Skeletal muscle tissue (tissue), 4 donors: ENCODE data around the gene RNGTT. TPM values are rescaled to one million over a fixed set of nuclear protein-coding genes. Genes with fewer than 3 reads are reported as not detected.
A peak's percentile ranks its signal among the peaks of the same experiment; 100 is the strongest.
"Not testable (repeated sequence)": the region's sequence is repeated elsewhere in the genome, so short reads cannot be mapped to it uniquely, and the experiment has no call there.

Experiments
- H3K27ac ChIP-seq: one replicate; pipeline ENCODE4 v1.7.0; 2013; ENCODE audit warnings: mild to moderate bottlenecking, low read depth, low read length, inconsistent platforms
- H3K27me3 ChIP-seq, 3 donors: one replicate each; pipeline ENCODE4 v1.7.0; 2013; ENCODE audit warnings: low read length in 3 of 3; ENCODE audit not compliant: control insufficient read depth in 3 of 3, insufficient read depth in 3 of 3
- H3K36me3 ChIP-seq, 3 donors: one replicate each; pipeline ENCODE4 v1.7.0; 2013; ENCODE audit warnings: low read length in 3 of 3; ENCODE audit not compliant: control insufficient read depth in 3 of 3, insufficient read depth in 3 of 3
- H3K4me1 ChIP-seq, 3 donors: one replicate each; pipeline ENCODE4 v1.7.0; 2013; ENCODE audit warnings: low read length in 3 of 3, mild to moderate bottlenecking in 3 of 3; ENCODE audit not compliant: control insufficient read depth in 3 of 3, insufficient read depth in 3 of 3
- H3K4me3 ChIP-seq, 3 donors: one replicate each; pipeline ENCODE4 v1.7.0; 2013; ENCODE audit warnings: low read length in 3 of 3
- H3K9ac ChIP-seq, 3 donors: one replicate each; pipeline ENCODE4 v1.7.0; 2013; ENCODE audit warnings: low read length in 3 of 3, mild to moderate bottlenecking in 3 of 3, moderate library complexity in 2 of 3, low read depth in 1 of 3
- H3K9me3 ChIP-seq, 3 donors: one replicate each; pipeline ENCODE4 v1.7.0; 2013; ENCODE audit warnings: low read length in 3 of 3; ENCODE audit not compliant: control insufficient read depth in 3 of 3
- total RNA-seq: library from RNA; depleted of rRNA; stranded (reverse); fragments of >200 nt; gene quantifications from one replicate; pipeline ENCODE4 v1.2.3, GENCODE V29; 2014
- donor health status: Osteomylitis.

Gene RNGTT
- total RNA-seq, 1 donor from 2014 or later, result 19.3 TPM

DNA sequence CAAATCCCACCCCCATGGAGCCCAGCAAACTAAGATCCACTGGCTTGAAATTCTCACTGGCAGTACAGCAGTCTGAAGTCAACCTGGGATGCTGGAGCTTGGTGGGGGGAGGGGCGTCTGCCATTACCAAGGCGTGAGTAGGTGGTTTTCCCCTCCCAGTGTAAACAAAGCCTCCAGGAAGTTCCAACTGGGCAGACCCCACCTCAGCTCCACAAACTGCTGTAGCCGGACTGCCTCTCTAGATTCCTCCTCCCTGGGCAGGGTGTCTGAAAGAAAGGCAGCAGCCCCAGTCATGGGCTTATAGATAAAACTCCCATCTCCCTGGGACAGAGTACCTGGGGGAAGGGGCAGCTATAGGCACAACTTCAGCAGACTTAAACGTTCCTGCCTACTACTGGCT, 135.8 kb downstream of the RNGTT start:
- H3K27me3 ChIP-seq, H3K36me3 ChIP-seq, H3K9ac ChIP-seq, H3K4me1 ChIP-seq, H3K27ac ChIP-seq, H3K9me3 ChIP-seq, H3K4me3 ChIP-seq: not testable (repeated sequence)

DNA sequence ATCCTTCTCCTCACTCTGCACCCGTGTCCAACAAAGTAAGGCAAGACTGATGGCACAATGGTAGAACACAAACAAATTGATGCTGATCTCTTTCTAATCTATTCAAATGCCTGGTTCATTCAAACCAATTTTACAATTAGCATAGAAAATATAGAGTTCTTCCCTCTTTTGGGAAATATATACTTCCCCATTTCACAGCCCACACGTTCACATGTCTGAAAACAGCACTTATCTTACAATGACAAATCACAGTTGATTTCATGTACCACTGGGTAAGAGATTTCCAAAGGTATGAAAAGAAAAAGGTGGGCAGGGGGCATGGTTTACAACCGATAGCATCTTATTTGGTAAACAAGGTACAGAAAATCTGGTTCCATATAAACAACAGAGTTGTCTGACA, 137.6 kb downstream of the RNGTT start:
- Histone ChIP-seq H3K27ac (no peak overlapping the region), H3K9me3 (no peaks in the 10 kb centered on the region), H3K9ac (no peak overlapping the region), H3K36me3 (no peaks in the 10 kb centered on the region), H3K4me1 (no peaks in the 10 kb centered on the region), H3K27me3 (no peaks in the 10 kb centered on the region), H3K4me3 (no peak overlapping the region)

DNA sequence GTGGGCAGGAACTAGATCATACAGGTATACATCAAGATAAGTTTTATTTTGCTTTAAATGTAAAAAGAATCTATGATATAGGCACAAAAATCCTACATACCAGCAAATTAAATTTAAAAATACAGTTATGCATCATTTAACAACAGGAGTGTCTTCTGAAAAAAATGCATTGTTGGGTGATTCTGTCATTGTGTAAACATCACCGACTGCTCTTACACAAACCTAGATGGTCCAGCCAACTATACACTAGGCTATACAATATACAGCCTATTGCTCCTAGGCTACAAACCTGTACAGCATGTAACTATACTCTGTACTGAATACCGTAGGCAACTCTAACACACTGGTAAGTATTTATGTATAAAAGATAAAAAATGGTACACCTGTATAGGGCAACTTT, 139.4 kb downstream of the RNGTT start:
- Histone ChIP-seq H3K27ac (no peak overlapping the region), H3K9ac (no peak overlapping the region), H3K4me3 (no peak overlapping the region), H3K36me3 (no peaks in the 10 kb centered on the region), H3K9me3 (no peaks in the 10 kb centered on the region), H3K27me3 (no peaks in the 10 kb centered on the region), H3K4me1 (no peaks in the 10 kb centered on the region)

DNA sequence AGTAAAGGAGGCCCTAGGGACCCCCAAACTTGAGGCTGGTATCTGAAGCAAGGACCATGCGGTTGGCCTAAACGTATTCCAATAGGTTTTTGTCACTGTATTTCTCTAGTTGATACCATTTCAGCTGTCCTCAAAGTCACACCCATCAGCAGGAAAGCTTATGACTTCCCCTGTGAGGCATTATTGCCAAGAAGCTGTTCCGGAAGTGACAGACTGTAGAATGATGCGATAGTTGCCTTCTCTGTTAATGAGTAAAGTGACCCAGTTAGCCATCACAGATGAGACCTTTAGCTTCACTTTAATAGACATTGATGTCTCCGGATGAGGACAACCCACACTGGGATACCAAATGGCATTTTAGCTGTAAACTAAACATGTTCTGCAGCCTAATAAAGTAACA, 147.9 kb downstream of the RNGTT start:
- H3K27ac ChIP-seq, result no peak overlapping the region

DNA sequence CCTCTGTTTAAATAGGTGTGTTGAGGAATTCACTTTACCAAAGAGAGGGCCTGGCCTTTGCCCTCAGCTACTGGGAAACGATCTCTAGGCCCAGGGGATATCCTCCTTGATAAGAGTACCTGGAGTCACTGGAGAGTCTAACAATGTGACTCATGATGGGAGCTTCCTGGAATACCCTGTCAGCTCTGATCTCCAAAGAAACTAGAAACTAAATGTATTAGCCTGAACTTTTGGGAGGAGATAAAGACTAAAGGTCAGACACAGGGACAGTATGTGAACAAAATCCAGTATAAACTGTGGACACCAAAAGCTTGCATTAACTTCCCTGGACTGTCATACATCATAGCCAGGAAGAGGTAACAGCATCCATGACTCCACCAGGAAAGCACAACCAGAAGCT, 148.5 kb downstream of the RNGTT start:
- Histone ChIP-seq H3K9me3 (no peaks in the 10 kb centered on the region), H3K27ac (no peak overlapping the region), H3K36me3 (no peaks in the 10 kb centered on the region), H3K27me3 (no peaks in the 10 kb centered on the region), H3K9ac (no peak overlapping the region), H3K4me1 (peaks cover 0 to 10% (median 6%) of the 10 kb centered on the region in 3 donors), H3K4me3 (no peak overlapping the region)

More for the DNA sequence above, 147.9 kb downstream of the RNGTT start:
- Histone ChIP-seq H3K9me3 (no peaks in the 10 kb centered on the region), H3K27me3 (no peaks in the 10 kb centered on the region), H3K4me1 (peaks cover 0 to 10% (median 6%) of the 10 kb centered on the region in 3 donors), H3K9ac (no peak overlapping the region), H3K4me3 (no peak overlapping the region), H3K36me3 (no peaks in the 10 kb centered on the region)

DNA sequence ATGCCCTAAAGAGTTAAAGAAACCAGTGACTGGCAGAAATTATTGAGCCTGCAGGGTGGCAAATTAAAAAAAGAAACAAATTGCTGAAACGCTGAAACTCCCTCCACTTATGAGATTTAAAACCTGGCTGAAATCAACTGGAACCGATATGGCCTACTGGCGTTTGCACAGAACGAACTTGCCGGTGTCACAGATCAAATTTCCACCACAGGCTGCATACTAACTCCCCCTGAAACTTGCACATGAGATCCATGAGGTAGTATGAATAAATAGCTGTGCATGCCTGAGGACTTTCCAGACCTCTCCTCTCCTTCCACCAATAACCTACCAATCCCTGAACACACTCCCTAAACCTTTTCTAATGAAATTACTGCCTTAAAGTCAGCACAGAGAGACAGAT, 150.4 kb downstream of the RNGTT start:
- Histone ChIP-seq H3K9ac (peak overlapping the region in 1 of 3 donors; percentile 57), H3K4me1 (peaks cover 0 to 10% (median 6%) of the 10 kb centered on the region in 3 donors), H3K4me3 (peak overlapping the region in 2 of 3 donors; percentile 1 to 36), H3K36me3 (no peaks in the 10 kb centered on the region), H3K27ac (peak overlapping the region; percentile 82), H3K27me3 (no peaks in the 10 kb centered on the region), H3K9me3 (no peaks in the 10 kb centered on the region)

DNA sequence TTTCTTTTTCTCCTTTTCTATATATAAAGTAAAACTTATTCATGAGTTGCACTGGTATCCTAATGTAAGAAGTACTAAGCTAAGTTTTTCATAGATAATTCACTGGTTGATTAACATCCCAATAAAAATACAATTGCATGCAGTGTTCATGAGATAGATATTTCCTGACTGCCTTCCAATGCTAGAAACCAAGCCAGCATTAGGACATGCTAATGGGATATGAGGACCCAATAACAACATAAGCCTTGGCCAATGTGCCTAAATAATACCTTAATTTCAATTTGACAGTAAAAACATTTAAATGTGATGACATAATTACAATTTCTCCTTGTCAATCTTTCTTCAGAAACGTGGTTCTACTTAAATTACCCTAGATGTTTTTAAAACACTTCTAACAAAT, 152.7 kb downstream of the RNGTT start:
- no peak overlapping the region for H3K4me3 ChIP-seq
- H3K4me1 ChIP-seq, result peaks cover 0 to 10% (median 6%) of the 10 kb centered on the region in 3 donors
- no peaks in the 10 kb centered on the region for H3K9me3 ChIP-seq
- no peaks in the 10 kb centered on the region for H3K36me3 ChIP-seq
- no peak overlapping the region for H3K9ac ChIP-seq
- no peaks in the 10 kb centered on the region for H3K27me3 ChIP-seq
- H3K27ac ChIP-seq, result no peak overlapping the region

DNA sequence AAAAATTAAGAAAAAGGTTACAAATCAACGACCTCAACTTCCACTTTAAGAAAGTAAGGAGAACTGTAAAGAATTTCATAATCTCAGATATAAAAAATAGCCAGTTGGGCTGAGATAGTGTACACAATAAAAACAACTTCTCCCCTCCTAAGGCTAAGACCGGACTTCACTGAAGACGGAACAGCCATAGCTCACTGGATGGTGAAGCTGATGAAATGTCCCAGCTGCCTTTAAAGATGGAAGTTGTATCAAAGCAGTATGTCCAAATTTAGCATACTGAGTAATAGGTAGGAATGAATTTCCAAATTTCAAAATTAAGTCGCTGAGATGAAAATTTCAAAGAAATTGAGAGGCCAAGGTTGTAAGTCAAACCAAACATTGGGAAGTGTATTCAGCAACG, 153.3 kb downstream of the RNGTT start:
- Histone ChIP-seq H3K27ac (no peak overlapping the region), H3K4me1 (peaks cover 0 to 9% (median 6%) of the 10 kb centered on the region in 3 donors), H3K36me3 (no peaks in the 10 kb centered on the region), H3K27me3 (no peaks in the 10 kb centered on the region), H3K4me3 (no peak overlapping the region), H3K9ac (no peak overlapping the region), H3K9me3 (no peaks in the 10 kb centered on the region)

DNA sequence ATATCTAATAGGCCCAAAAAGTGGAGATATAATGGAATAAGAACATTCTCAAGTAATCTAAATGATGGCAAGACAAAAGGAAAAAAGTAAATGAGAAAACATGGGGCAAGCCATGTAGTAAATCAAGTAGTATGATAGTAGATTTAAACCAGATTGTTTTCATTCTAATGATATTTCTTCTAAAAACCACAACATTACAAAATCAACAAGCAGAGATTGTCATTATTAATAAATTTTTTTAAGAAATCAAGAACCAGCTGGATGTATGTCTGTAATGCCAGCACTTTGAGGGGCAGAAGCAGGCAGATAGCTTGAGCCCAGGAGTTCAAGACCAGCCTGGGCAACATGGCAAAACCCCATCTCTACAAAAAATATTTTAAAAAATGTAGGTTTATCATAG, 155.0 kb downstream of the RNGTT start:
- Histone ChIP-seq H3K27me3 (no peaks in the 10 kb centered on the region), H3K4me1 (peaks cover 0 to 6% (median 5%) of the 10 kb centered on the region in 3 donors), H3K36me3 (no peaks in the 10 kb centered on the region), H3K9me3 (no peaks in the 10 kb centered on the region), H3K9ac (no peak overlapping the region), H3K4me3 (no peak overlapping the region), H3K27ac (no peak overlapping the region)

DNA sequence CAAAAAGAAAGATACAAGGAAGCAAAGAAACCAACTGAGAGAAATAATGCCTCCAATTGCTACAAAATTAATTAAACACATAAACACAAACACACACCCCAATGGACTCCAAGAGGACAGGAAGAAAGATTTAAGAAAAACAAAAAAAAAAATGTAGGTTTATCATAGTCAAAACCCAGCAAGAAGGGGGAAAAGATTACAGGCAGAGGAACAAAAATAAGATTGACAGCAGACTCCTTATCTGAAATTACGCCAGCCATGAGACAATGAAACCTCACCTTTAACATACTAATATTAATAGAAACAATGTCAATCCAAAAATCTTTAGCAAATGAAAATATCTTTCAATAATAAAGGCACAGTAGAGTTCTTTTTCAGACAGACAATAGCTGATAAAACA, 155.8 kb downstream of the RNGTT start:
- Histone ChIP-seq H3K9ac (no peak overlapping the region), H3K27me3 (no peaks in the 10 kb centered on the region), H3K4me1 (peaks cover 0 to 2% (median 0%) of the 10 kb centered on the region in 3 donors), H3K27ac (no peak overlapping the region), H3K9me3 (no peaks in the 10 kb centered on the region), H3K36me3 (no peaks in the 10 kb centered on the region), H3K4me3 (no peak overlapping the region)

DNA sequence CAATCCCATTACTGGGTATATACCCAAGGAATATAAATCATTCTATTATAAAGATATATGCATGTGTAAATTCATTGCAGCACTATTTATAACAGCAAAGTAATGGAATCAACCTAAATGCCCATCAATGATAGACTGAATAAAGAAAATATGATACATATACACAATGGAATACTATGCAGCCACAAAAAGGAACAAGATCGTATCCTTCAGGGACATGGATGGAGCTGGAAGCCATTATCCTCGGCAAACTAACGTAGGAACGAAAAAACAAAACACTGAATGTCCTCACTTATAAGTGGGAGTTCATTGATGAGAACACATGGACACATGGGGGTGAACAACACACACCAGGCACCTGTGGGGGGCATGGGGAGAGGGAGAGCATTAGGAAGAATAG, 156.7 kb downstream of the RNGTT start:
- Histone ChIP-seq H3K36me3 (no peaks in the 10 kb centered on the region), H3K4me3 (no peak overlapping the region), H3K9me3 (no peaks in the 10 kb centered on the region), H3K9ac (no peak overlapping the region), H3K27ac (no peak overlapping the region), H3K27me3 (no peaks in the 10 kb centered on the region), H3K4me1 (peaks cover 0 to 2% (median 0%) of the 10 kb centered on the region in 3 donors)
